ENCODE results near the gene TIGD4.

The TIGD4 gene

GRCh38 chr4:152779513-152780266, at the start of gene TIGD4, which contains the start of gene ARFIP1:
Gene TIGD4 (minus strand): TSS chr4:152779730. CDS start chr4:152771004, 8,726 bp downstream.
Gene ARFIP1 (plus strand): TSS chr4:152779954. CDS start chr4:152829634, 49,680 bp downstream.
- peak; percentile 83 for DNase-seq

GRCh38 chr4:152828122-152828521, 48.6 kb upstream of the TIGD4 start:
- no peak for DNase-seq

- no peak for DNase-seq
These were observed 45.8 kb upstream of the TIGD4 start for GRCh38 chr4:152825336-152825735.

GRCh38 chr4:152824561-152824960, 45.0 kb upstream of the TIGD4 start:
- DNase-seq, result no peak

- no peak for DNase-seq
These were observed 42.8 kb upstream of the TIGD4 start for GRCh38 chr4:152822323-152822722.

- no peak for DNase-seq
These were observed 40.5 kb upstream of the TIGD4 start for GRCh38 chr4:152820073-152820472.

GRCh38 chr4:152819026-152819645, 39.6 kb upstream of the TIGD4 start:
- no peak for DNase-seq

GRCh38 chr4:152817331-152817730, 37.8 kb upstream of the TIGD4 start:
- no peak for DNase-seq

- DNase-seq, result no peak
These were observed 35.5 kb upstream of the TIGD4 start for GRCh38 chr4:152815078-152815477.

GRCh38 chr4:152810715-152811287, 31.3 kb upstream of the TIGD4 start:
- no peak for DNase-seq

GRCh38 chr4:152808670-152809069, 29.1 kb upstream of the TIGD4 start:
- DNase-seq, result no peak

- DNase-seq, result no peak
These were observed 27.8 kb upstream of the TIGD4 start for GRCh38 chr4:152807294-152807829.

- DNase-seq, result no peak
These were observed 27.1 kb upstream of the TIGD4 start for GRCh38 chr4:152806501-152807125.

- no peak for DNase-seq
These were observed 26.3 kb upstream of the TIGD4 start for GRCh38 chr4:152805818-152806217.

- no peak for DNase-seq
These were observed 25.6 kb upstream of the TIGD4 start for GRCh38 chr4:152805071-152805650.

- DNase-seq, result no peak
These were observed 24.0 kb upstream of the TIGD4 start for GRCh38 chr4:152803541-152803940.

- DNase-seq, result no peak
These were observed 16.4 kb upstream of the TIGD4 start for GRCh38 chr4:152795891-152796290.

- DNase-seq, result no peak
These were observed 7.1 kb upstream of the TIGD4 start for GRCh38 chr4:152786627-152787026.

- no peak for DNase-seq
These were observed 6.4 kb upstream of the TIGD4 start for GRCh38 chr4:152785639-152786615.

- no peak for DNase-seq
These were observed 5.2 kb upstream of the TIGD4 start for GRCh38 chr4:152784490-152785350.

All from NCI-H2107 (cell line).